HG03025 (cell line): Measurements from ENCODE around the gene NPB.

Experiments
- ATAC-seq: cut with Tn5 transposase; IDR thresholded peaks from one replicate; pipeline ENCODE4 v1.9.1; 2021; ENCODE audit warnings: mild to moderate bottlenecking, moderate library complexity; ENCODE audit not compliant: unreplicated experiment, low FRiP score

NPB gene

GRCh38 chr17:81902023-81902652 is at the start of gene NPB:
Gene NPB (plus strand): TSS chr17:81902238. CDS start chr17:81902278, 40 bp downstream.
- ATAC-seq, result no peak

GRCh38 chr17:81854974-81855774 is 46.9 kb upstream of the NPB start:
- no peak for ATAC-seq

DNA sequence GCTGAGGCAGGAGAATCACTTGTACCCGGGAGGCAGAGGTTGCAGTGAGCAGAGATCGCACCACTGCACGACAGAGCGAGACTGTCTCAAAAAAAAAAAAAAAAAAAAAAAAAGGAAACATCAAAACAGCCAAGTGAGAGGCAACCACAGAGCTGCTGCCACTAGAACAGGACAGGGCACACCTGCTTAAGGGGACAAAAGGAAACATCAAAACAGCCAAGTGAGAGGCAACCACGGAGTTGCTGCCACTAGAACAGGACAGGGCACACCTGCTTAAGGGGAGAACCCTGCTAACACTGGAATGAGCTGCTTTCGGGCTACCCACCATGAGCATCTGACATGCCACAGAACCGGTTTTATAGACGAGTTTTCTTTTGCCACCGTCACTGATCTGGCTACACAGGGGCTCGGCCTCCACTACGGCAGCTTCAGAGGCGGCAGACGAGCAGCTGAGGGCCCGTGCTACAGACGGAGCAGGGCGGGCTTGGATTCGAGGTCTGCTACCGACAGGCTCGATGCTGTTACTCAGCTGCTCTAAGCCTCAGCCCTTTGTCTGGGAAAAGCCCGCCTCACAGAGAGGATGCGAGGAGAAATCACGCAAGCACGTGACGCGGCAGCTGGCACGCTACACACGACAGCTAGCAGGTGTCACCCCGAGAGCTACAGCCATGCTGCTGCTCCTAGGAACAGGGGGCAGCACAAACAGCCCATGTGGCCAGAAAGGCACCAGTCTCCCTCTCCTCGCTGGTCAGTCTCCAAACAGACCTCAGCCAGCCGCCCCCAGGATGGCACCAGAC is 43.7 kb upstream of the NPB start:
- ATAC-seq, result no peak

GRCh38 chr17:81858967-81859905 is 42.8 kb upstream of the NPB start:
- no peak for ATAC-seq

GRCh38 chr17:81859906-81860755 is 41.9 kb upstream of the NPB start, which contains the start of gene P4HB:
Gene P4HB (minus strand): TSS chr17:81860535. CDS start chr17:81860471, 64 bp downstream.
- ATAC-seq, result peak; percentile 72

DNA sequence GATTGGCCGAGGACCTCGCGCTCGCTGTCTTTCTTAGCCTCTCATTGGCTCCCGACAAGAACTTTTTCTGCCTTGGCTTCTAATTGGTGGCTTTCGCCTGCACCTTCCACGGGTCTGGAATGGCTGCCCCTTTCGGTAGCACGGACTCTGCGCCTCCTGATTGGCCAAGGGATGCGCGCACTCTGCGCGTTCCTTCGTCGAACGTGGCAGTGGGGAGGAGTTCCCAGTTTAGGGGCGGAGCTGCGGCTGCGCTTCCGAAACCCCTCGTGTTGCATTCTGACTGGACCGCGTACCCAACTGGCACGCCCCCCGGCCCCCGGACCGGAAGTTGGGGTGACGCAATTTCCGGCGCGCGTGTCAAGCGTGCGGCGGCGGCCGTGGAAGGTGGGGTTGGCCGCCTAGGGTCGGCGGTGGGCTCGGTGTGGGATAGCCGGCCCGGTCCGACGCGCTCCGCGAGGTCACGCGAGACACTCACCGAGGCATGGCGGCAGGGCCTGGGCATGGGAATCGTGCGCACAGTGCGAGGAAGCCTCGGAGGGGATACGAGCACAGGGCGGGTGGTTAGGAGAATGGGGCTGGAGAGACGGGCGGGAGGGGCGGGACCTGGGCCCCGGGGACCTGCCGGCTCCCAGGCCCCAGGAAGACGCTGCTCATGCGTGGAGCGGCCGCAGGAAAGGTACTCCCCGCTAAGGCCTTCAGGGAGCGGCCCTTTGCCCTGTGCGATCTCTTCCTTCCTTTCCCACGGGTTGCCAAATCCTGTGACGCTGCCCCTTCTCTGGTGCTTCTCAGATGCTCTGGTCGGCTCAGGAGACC is 41.1 kb upstream of the NPB start:
- ATAC-seq, result peak; percentile 80

DNA sequence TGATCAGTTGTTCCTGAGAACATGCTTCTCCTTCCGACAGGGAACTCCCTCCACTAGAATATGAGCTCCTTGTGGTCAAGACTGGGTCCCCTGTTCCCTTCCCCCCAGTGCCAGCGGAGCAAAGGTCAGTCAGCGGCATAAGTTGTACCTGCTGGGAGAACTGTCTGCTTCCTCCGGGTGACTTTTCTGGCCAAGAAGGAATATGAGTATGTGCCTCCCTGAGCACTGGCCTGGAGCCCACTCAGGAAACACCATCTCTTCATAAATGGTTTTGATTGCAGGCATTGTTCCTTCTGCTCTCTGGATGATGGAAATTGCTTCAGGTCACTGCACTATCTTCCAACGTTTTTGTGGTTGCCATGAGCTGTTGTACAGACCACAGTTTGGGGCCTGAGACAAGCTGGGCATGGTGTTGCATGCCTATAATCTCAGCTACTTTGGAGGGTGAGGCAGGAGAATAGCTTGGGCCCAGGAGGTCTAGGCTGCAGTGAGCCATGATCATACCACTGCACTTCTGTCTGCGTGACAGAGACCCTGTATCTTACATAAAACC is 38.8 kb upstream of the NPB start:
- ATAC-seq, result no peak

DNA sequence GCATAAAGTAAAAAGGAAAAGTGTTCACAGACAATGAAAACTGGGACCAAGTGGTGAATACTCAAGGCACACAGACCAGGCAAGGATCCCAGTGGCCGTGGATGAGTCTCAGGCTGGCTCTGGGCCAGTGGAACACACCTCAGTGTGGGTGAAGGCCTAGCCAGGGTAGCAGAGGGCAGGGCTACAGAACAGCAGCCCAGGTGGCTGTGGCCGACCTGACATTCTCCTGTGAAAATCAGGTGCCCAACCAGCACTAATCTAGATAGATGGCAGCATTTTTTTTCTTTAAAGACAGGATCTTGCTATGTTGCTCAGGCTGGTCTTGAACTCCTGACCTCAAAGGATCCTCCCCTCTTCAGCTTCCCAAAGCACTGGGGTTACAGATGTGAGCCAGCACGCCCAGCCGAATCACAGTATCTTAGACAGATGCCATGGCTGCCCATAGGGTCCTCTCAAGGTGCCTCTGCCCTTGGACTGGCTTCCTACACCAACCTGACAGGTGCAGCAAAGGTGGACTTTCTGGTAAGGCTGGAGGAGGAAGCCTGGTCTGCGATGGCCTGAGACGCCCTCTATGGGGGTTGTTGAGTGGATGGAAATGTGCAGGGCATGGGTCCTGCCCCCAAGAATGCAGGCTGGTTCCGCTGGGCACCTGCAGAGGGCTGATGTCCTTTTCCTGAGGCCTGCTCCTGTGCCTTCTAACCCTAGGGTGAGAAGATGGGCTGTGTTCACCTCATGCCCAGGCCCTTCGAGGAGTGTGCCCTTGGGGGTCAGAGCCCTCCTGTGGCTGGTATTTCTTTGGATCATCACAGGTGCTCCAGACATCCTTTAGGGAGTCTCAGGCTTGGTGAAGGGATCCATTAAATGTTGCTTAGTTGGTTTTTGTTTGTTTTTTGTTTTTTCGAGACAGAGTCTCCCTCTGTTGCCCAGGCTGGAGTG is 37.9 kb upstream of the NPB start:
- no peak for ATAC-seq

GRCh38 chr17:81865358-81865732 is 36.7 kb upstream of the NPB start:
- ATAC-seq, result no peak

- ATAC-seq, result no peak
Observed at GRCh38 chr17:81865733-81866439, 36.2 kb upstream of the NPB start.

DNA sequence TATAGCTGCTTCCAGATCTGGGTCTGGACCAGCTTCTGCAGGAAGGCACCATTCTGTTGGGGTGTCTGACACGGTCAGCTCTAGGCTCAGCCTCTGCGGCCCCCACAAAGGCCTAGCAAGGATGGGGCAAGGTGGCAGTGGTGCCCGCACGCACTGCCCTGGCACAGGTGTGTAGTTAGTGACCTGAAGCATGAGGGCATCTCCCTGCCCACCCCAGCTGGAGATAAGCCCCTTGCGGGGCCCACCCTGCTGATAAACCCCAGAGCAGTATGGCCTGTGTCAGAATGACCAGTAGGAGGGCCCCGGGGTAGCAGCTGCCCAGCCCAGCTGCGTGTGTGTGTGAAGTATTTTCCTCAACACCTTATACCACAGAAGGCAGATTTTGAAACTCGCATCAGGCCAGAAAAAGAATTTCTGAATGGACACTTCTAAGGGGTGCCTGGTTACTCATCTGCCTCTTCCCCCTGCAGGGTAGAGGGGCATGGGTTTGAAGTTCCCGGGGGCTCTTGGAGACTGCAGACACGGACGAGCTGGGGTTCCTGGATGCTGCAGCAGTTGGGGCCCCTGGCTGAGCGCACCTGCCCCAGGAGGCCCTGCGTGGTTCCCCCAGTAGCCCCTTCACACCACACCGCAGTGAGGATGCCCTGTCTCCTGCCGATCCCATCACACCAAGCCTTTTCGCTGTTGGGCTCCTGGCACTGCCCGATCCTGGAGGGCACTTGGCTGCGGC is 35.4 kb upstream of the NPB start:
- no peak for ATAC-seq

GRCh38 chr17:81867170-81867990 is 34.7 kb upstream of the NPB start:
- no peak for ATAC-seq

DNA sequence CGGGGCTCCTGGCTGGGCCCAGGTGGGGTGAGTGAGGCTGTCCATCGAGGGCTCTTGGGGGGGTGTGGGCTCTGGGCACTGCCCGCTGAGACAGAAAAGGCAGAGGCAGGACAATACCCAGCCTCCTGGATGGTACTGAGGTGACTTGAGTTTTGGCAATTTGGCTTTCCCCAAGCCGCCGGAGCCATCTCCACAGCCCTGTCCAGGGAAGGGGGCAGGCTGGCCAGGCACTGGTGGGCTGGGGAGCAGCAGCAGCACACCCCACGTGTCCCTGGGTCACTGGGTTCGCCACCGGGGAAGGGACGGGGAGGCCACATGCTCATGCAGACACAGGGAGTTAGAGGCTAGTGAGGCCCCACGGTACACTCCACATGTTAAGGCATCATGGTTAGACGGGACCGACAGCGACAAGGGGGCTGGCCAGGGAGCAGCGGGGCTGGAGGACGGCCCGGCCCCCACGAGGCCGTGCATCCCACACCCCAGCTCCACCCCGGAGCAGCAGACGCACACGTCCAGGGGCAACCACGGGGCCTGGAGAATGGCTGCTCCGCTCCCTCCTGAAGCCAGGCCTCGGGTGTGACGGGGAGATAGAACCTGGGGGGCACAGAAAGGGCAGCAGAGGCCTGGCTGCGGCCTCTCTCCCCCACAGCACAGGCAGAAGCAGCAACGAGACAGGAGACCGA is 33.9 kb upstream of the NPB start:
- no peak for ATAC-seq

GRCh38 chr17:81868674-81869220 is 33.3 kb upstream of the NPB start:
- ATAC-seq, result no peak
